Keratinocyte (primary cell): ENCODE results near the gene BCOR.

Experiments used
- EZH2 ChIP-seq: IDR thresholded peaks from one replicate; pipeline ENCODE4 v1.6.1; 2012; ENCODE audit warnings: inconsistent platforms, mild to moderate bottlenecking, low read length, moderate library complexity
- TF ChIP-seq, protein P1 (sequence below), 3 experiments: IDR thresholded peaks in 1 of 3; conservative IDR thresholded peaks in 1 of 3; optimal IDR thresholded peaks in 1 of 3; 2 replicates in 2 of 3; 3 replicates in 1 of 3; pipeline versions ENCODE3 to v1.5.1; 2011; ENCODE audit warnings: low read length in 3 of 3, mild to moderate bottlenecking in 3 of 3, moderate library complexity in 2 of 3, control low read depth in 1 of 3, inconsistent platforms in 1 of 3; ENCODE audit not compliant: insufficient read depth in 2 of 3; ENCODE audit errors: extremely low read depth in 1 of 3

DNA sequence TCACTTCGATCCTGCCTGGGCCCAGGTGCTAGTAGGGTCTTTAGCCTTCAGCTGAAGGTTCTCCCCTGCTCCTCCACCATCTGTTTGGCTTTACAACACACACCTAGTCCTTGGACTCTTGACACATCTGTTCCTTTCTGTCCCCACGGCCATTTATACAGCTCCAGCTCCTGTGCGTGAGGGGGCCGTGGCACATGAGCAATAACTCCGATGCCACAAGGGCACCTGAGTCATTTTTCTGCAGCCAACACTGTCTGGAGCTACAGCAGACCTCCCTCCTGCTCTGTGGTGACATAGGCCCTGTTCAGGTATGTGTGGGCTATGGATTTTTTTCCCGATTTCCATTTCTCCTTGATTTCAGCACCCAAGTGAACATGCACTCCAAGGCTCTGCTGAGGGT lies 44.7 kb upstream of the BCOR start:
- TF ChIP-seq, protein P1, sequence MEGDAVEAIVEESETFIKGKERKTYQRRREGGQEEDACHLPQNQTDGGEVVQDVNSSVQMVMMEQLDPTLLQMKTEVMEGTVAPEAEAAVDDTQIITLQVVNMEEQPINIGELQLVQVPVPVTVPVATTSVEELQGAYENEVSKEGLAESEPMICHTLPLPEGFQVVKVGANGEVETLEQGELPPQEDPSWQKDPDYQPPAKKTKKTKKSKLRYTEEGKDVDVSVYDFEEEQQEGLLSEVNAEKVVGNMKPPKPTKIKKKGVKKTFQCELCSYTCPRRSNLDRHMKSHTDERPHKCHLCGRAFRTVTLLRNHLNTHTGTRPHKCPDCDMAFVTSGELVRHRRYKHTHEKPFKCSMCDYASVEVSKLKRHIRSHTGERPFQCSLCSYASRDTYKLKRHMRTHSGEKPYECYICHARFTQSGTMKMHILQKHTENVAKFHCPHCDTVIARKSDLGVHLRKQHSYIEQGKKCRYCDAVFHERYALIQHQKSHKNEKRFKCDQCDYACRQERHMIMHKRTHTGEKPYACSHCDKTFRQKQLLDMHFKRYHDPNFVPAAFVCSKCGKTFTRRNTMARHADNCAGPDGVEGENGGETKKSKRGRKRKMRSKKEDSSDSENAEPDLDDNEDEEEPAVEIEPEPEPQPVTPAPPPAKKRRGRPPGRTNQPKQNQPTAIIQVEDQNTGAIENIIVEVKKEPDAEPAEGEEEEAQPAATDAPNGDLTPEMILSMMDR (optimal IDR thresholded peaks at IDR 0.05 in 1 of 3, IDR thresholded peaks at IDR 0.05 in 1 of 3, conservative IDR thresholded peaks at IDR 0.05 in 1 of 3; ENCODE audit: extremely low read depth in 1 of 3, insufficient read depth in 2 of 3, low read length in 3 of 3) = no peak
- TF ChIP-seq EZH2 = no peak
